GM18909 (cell line): ENCODE data around the gene MMP28.

ENCODE experiments used
- ATAC-seq: cut with Tn5 transposase; IDR thresholded peaks from one replicate; pipeline ENCODE4 v1.9.1; 2021; ENCODE audit warnings: mild to moderate bottlenecking; ENCODE audit not compliant: unreplicated experiment, poor library complexity

The MMP28 gene

GRCh38 chr17:35799942-35800341 lies 4.5 kb upstream of the MMP28 start:
- no peak for ATAC-seq

DNA sequence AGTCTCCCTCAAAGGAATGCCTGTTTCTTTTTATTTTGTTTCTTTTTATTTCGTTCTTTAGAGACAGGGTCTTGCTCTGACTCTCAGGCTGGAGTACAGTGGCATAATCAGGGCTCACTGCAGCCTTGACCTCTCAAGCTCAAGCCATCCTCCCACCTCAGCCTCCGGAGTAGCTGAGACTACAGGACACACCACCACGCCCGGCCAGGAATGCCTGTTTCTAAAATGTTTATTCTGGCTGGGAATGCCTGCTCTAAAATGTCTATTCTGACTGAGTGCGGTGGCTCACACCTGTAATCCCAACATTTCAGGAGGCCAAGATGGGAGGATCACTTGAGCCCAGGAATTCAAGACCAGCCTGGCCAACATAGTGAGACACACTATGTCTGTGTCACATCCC lies 2.5 kb upstream of the MMP28 start:
- no peak for ATAC-seq

GRCh38 chr17:35797370-35797769 lies 1.9 kb upstream of the MMP28 start:
- no peak for ATAC-seq

GRCh38 chr17:35796942-35797341 lies 1.5 kb upstream of the MMP28 start:
- no peak for ATAC-seq

DNA sequence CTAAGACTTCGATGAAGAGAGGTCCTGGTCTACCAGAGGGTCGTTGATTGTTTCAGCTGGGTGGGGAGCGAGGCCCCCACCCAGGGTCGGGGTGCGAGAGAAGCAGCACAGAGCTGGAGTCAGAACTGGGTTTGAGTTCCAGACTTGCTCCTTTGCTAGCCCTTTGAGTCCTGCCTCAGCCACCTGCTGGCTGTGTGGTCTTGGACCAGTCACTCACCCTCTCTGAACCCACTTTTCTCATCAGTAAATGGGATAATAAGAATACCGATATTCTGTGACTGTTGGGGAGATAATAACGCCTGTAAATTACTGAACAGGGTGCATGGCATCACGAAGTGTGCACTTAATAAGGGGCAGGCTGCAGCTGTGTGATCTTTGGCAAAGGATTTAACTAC lies 427 bp upstream of the MMP28 start:
- ATAC-seq = no peak

- ATAC-seq = no peak
Observed at GRCh38 chr17:35793257-35793656, 2.2 kb downstream of the MMP28 start.

GRCh38 chr17:35791681-35792350 lies 3.6 kb downstream of the MMP28 start:
- no peak for ATAC-seq

DNA sequence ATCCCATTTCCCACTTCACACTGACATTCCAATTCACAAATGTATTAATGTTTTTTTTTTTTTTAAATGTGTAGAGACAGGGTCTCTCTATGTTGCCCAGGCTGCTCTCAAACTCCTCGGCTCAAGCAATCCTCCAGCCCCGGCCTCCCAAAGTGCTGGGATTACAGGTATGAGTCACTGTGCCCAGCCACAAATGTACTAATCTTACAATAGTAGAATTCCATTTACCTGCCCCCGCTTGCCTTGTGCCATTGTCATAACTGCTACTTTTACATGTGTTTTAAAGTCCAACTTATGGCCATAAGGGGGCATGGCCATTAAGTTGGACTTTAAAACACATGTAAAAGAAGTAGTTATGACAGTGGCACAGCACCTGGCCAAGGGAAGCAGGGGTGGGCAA lies 4.6 kb downstream of the MMP28 start:
- no peak for ATAC-seq

DNA sequence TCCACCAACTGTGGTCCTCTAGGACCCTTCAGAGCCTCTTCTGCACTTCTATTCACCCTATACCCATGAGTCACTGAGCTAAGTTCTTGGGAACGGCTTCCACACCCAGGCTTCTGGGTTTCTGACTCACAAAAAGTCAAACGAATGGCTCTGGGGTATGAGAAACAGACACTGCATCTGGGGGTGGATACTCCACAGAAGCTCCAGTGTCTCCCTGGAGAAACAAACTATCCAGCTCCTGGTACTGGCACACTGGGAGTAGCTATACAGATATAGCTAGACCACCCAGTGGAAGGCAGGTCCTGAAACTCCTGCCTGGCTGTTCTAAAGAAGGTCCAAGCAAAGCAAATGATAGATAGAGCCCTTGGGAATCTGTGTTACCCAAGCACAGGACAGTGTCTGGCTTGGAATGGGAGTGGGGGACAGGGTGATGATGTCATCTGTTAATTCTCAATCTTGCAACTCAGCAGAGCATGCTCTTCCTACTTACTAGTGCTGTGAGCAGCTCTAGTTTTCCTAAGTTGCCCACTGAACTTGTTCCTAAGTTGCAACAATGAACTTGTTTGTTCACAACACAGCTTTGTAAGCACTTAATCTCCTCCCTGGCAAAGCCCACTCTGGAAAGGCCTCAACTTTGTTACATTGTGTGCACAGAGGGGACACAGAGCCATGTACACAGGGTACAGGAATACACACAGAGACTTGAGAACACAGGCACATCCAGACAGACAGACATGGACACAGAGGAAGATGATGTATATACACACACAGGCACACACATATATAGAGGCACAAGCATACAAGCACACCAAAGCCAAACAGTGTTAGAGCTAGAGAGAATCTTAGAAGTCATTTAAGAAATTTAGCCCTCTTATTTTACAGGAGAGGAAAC lies 6.7 kb downstream of the MMP28 start:
- ATAC-seq = no peak

DNA sequence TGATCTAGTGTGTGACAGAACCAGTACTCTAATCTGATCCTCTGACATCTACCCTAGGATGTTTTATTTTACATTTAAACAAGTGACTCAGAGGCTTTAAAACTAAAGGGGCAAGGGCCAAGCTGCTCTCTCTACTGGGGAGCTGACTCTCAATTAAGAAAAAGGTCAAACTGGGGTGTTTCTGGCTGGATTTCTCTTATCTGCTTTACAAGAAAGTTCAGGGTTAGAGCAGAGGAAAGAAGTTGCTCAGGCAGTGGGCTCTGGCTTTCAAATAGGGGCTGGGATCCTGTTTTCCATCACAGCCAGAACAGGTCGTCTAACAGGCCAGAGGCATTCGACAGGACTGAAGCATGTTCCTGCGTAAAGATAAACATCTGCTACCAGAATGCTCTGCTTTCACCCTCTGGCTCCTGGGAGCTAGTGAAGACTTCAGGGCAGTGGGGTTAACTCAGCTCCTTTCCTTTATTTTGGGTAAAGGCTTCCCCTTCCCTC lies 8.5 kb downstream of the MMP28 start:
- ATAC-seq = no peak

- ATAC-seq = no peak
Observed at GRCh38 chr17:35784895-35785294, 10.5 kb downstream of the MMP28 start.

DNA sequence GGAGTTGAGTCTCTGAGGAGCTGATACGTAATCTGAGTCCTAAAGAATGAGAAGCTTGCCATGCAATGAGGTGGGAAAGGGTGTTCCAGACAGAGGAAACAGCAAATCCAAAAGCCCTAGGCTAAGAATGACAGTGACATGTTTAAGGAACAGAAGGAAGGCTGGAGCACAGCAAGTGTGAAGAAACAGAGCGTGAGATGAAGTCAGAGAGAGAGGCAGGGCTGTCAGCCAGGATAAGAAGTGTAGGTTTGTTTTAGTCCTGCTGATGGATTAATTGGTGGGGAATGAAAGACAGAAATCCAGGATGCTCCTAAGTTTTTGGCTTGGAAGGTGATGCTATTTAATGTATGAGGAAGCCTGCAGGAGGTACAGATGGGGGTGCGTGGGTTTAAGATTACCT lies 14.5 kb downstream of the MMP28 start:
- ATAC-seq = no peak

GRCh38 chr17:35778641-35779196 lies 16.7 kb downstream of the MMP28 start:
- no peak for ATAC-seq

DNA sequence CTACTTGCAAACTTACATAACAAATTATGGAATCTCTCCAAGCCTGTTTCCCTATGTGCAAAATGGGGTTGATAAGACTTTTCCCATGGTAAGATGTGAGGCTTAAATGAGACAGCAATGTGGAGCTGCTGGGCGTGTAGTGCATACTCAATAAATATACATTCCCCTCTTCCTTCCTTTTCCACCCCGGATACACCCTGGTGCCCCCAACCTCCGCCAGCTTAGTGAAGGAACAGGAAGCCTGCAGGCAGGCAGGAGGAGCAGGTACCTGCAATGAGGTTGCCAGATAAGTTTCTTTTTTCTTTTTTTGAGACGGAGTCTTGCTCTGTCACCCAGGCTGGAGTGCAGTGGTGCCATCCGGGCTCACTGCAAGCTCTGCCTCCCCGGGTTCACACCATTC lies 19.9 kb downstream of the MMP28 start:
- no peak for ATAC-seq

- no peak for ATAC-seq
Observed at GRCh38 chr17:35775039-35775438, 20.4 kb downstream of the MMP28 start.

GRCh38 chr17:35774499-35774898 lies 20.9 kb downstream of the MMP28 start:
- ATAC-seq = no peak

GRCh38 chr17:35773679-35774425 lies 21.6 kb downstream of the MMP28 start:
- no peak for ATAC-seq

- ATAC-seq = no peak
Observed at GRCh38 chr17:35773129-35773528, 22.3 kb downstream of the MMP28 start.

DNA sequence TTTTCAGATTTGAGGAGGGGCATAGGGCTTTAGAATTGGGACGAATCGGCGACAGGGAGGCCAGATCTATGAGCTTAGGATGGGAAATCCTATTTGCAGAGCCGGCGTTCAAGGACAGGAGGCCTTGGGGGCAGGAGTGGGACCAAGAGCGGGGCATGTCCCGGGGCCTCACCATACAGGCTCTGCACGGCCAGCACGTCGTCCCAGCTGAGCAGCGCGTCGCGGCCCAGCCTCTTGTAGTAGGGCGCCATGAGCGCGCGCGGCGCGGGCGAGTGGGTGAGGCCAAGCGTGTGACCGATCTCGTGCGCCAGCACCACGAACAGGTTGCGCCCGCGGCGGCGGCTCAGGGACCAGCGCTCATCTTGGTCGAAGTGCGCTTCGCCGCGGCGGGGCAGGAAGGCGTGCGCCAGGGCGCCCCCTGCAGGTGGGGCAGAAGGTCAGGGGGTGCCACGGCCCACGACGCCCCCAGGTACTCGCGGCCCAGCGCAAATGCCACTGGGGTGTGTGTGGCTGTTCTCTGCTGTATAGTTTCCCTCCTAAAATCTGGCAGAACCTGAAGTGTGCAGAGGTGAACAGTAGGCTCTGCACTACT lies 25.4 kb downstream of the MMP28 start:
- ATAC-seq = no peak

- no peak for ATAC-seq
Observed at GRCh38 chr17:35768797-35769196, 26.6 kb downstream of the MMP28 start.
